Peyer's patch (tissue), 4 donors: ENCODE measurements around the gene CPO.

Experiments
- CTCF ChIP-seq, 6 experiments: fragments of 450-650 bp in 4 of 6; fragments of 200-600 bp in 2 of 6; sonication (generic) in 1 of 6; IDR thresholded peaks; one replicate each; pipeline ENCODE4 v1.5.1; 2017 to 2019; ENCODE audit warnings: antibody characterized with exemption in 6 of 6, mild to moderate bottlenecking in 3 of 6, moderate library complexity in 1 of 6
- POLR2A ChIP-seq, 2 donors: fragments of 450-650 bp; IDR thresholded peaks; one replicate each; pipeline ENCODE4 v1.5.1; 2017; ENCODE audit warnings: antibody characterized with exemption in 2 of 2, mild to moderate bottlenecking in 2 of 2, moderate library complexity in 2 of 2

- TF ChIP-seq POLR2A (IDR thresholded peaks at IDR 0.05) (no peak), CTCF (IDR thresholded peaks at IDR 0.05) (no peak)
These were observed 51.0 kb downstream of the CPO start for GRCh38 chr2:206990360-206990759.
